Right lobe of liver (tissue), 6 donors: ENCODE measurements around the gene ACADL. TPM values are rescaled to one million over a fixed set of nuclear protein-coding genes. Genes with fewer than 3 reads are reported as not detected.

Experiments used
- ATAC-seq, 4 donors: fragments of 200-7000 bp; cut with Tn5 transposase; one replicate each; pipeline ENCODE4 v1.9.1; 2020; ENCODE audit warnings: mild to moderate bottlenecking in 4 of 4, moderate library complexity in 4 of 4
- DNase-seq, 3 donors: peaks; one replicate each; pipeline ENCODE4 v3.0.0-alpha.2; 2020
- H3K27ac ChIP-seq, 3 donors: fragments of 200-600 bp; one replicate each; pipeline ENCODE4 v1.8.0; 2022
- H3K27me3 ChIP-seq, 2 donors: fragments of 200-600 bp; one replicate each; pipeline ENCODE4 v1.8.0; 2022
- H3K36me3 ChIP-seq, 4 donors: fragments of 200-600 bp; sonication (generic) in 1 of 4; one replicate each; pipeline versions ENCODE4 v1.5.1 to v1.8.0; 2017 to 2022; ENCODE audit warnings: control low read depth in 1 of 4
- H3K4me1 ChIP-seq, 4 donors: fragments of 200-600 bp; sonication (generic) in 1 of 4; one replicate each; pipeline versions ENCODE4 v1.5.1 to v1.8.0; 2017 to 2022; ENCODE audit warnings: control low read depth in 1 of 4
- H3K4me3 ChIP-seq, 3 donors: fragments of 200-600 bp; one replicate each; pipeline ENCODE4 v1.8.0; 2022
- H3K9me3 ChIP-seq, 4 donors: fragments of 200-600 bp; sonication (generic) in 1 of 4; one replicate each; pipeline versions ENCODE4 v1.5.1 to v1.8.0; 2017 to 2022; ENCODE audit warnings: control low read depth in 1 of 4
- POLR2A ChIP-seq: fragments of 450-650 bp; IDR thresholded peaks from one replicate; pipeline ENCODE4 v1.6.1; 2017; ENCODE audit warnings: antibody characterized with exemption, mild to moderate bottlenecking
- WGBS: methylation state at CpG from one replicate; pipeline ENCODE4 v1.1.6; 2018; ENCODE audit warnings: low coverage, low lambda C conversion rate; ENCODE audit not compliant: insufficient coverage; ENCODE audit errors: missing lambda C conversion rate; 5-methylcytosine and 5-hydroxymethylcytosine counted together
- intact Hi-C, 2 donors: fragments of 100-400 bp; cut with DNase I; formaldehyde crosslinking; loops; one replicate each; pipeline versions ENCODE4 v1.11.2 to v1.14.1; 2022
- total RNA-seq, 6 experiments: library from RNA; depleted of rRNA in 2 of 6; stranded (reverse); fragments of >200 nt in 2 of 6; fragmentation: NEBNext Ultra II Directional in 3 of 6; extraction: Animal tissue kit (Norgen Biotek cat#: 25700) in 3 of 6; gene quantifications; one replicate each; pipeline versions ENCODE4 v1.1.0 to v1.2.4, GENCODE V29; 2016 to 2023
- TF ChIP-seq, protein P1 (sequence below), 4 donors: fragments of 200-600 bp in 3 of 4; fragments of 450-650 bp in 1 of 4; IDR thresholded peaks; one replicate each; pipeline versions ENCODE4 v1.5.1 to v1.8.0; 2016 to 2022; ENCODE audit warnings: antibody characterized with exemption in 4 of 4, mild to moderate bottlenecking in 2 of 4
- donor health status: DM: no; HTN: yes; CAD: no.
- donor health status: DM: no; HTN: no; CAD: no.
- donor health status: DM: no; HTN: no; CAD: no.
- donor health status: DM: no; HTN: yes; CAD: no.
- donor health status: DM: no; HTN: yes; CAD: no.

ACADL gene
- total RNA-seq, 6 experiments from 2014 or later: 13.4 to 30.2 (median 22.3) TPM

DNA sequence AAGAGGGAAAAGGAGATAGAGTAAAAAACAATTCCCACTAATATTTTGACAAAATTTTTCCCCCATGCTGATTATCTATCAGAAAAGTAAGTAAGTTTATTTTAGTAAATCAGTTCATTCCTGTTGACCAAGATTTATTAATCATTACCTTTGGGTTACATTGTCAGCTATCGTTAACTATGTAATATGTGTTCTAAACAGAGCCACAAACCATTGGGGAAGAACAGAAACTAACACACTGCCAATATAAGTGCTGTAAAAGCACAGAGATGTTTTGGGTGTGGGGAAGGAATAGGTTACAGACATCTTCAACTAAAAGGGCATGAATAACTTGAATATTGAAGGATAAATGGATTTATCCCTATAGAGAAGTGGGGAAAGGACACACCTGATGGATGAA lies 42.5 kb upstream of the ACADL start:
- ATAC-seq (peak in 1 of 4 donors; percentile 25), DNase-seq (no peak)
- Histone ChIP-seq H3K27ac (no peak overlapping the region), H3K4me1 (no peaks in the 10 kb centered on the region), H3K9me3 (no peaks in the 10 kb centered on the region), H3K4me3 (no peak overlapping the region), H3K36me3 (no peaks in the 10 kb centered on the region), H3K27me3 (no peaks in the 10 kb centered on the region)
- intact Hi-C loops: no loop called here
- 28% methylated on average over 1 of the region's 1 CpG for WGBS
- TF ChIP-seq, protein P1, sequence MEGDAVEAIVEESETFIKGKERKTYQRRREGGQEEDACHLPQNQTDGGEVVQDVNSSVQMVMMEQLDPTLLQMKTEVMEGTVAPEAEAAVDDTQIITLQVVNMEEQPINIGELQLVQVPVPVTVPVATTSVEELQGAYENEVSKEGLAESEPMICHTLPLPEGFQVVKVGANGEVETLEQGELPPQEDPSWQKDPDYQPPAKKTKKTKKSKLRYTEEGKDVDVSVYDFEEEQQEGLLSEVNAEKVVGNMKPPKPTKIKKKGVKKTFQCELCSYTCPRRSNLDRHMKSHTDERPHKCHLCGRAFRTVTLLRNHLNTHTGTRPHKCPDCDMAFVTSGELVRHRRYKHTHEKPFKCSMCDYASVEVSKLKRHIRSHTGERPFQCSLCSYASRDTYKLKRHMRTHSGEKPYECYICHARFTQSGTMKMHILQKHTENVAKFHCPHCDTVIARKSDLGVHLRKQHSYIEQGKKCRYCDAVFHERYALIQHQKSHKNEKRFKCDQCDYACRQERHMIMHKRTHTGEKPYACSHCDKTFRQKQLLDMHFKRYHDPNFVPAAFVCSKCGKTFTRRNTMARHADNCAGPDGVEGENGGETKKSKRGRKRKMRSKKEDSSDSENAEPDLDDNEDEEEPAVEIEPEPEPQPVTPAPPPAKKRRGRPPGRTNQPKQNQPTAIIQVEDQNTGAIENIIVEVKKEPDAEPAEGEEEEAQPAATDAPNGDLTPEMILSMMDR (IDR thresholded peaks at IDR 0.05): no peak
- TF ChIP-seq POLR2A: no peak

DNA sequence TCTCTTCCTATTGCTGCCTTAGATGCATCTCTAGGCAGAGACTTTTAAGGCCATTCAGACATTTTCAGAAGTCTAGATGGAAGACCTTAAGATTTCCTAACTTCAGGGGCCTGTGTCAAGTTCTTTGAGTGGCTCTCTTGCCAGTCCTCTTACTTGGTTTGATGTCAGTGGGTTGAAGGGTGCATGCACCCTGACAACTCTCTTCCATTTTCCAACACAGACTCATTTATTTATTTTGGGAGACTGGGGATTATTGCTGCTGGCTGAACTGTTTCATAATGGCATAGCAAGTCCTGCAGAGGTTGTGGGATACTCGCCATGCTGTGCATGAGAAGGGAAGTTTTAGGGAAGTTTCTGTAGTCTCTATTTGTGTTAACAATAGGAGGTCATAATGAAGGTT lies 39.0 kb upstream of the ACADL start:
- Histone ChIP-seq H3K27me3 (no peaks in the 10 kb centered on the region), H3K9me3 (no peaks in the 10 kb centered on the region), H3K27ac (no peak overlapping the region), H3K4me3 (no peak overlapping the region), H3K4me1 (no peaks in the 10 kb centered on the region), H3K36me3 (no peaks in the 10 kb centered on the region)
- no peak for ATAC-seq
- no peak for DNase-seq
- intact Hi-C loops: no loop called here
- 71% methylated on average over 1 of the region's 1 CpG for WGBS
- TF ChIP-seq POLR2A: no peak
- TF ChIP-seq, protein P1 (IDR thresholded peaks at IDR 0.05): no peak

DNA sequence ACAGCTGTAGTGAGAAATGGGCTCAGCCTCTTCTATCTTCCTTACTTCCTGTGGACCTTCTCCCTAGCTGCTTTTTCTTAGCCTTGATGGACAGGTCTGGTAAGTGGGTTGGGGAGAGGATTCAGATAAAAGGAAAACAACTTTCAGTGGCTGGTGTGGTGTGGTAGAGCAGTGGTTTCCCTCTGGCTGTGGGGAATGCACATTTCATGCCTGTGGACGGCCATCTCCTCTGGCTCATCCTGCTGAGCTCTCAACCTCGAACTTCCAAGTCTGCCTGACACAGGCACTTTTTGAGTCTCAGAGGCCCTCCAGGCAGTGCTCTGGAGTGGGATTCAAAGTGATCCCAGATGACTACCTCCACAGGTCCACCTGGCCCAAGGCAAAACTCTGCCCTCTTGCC lies 38.6 kb upstream of the ACADL start:
- 65% methylated on average over 2 of the region's 2 CpGs for WGBS
- Histone ChIP-seq H3K4me1 (no peaks in the 10 kb centered on the region), H3K9me3 (no peaks in the 10 kb centered on the region), H3K4me3 (no peak overlapping the region), H3K27me3 (no peaks in the 10 kb centered on the region), H3K36me3 (no peaks in the 10 kb centered on the region), H3K27ac (no peak overlapping the region)
- intact Hi-C loops: no loop called here
- TF ChIP-seq, protein P1 (IDR thresholded peaks at IDR 0.05): no peak
- no peak for TF ChIP-seq POLR2A
- ATAC-seq (no peak), DNase-seq (no peak)

DNA sequence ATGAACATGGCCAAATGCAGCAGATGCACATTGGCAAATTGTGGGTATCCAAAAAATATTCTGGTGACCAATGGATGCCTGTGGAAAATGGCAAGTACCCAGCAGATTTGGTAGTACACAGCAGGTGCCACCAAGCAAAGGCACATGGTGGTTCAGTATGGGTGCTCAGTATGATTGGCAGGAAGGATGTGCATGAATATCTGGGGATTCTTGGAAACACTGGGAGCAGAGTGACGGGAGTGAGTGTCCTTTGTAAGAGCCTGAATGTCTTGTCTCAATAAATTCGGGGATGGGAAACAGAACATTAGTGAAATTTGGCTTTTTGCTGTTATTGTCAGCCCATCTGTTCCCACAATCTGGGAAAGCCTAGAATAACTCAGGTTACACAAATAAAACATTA lies 36.8 kb upstream of the ACADL start:
- TF ChIP-seq, protein P1 (IDR thresholded peaks at IDR 0.05): no peak
- TF ChIP-seq POLR2A: no peak
- no peaks in the 10 kb centered on the region for H3K4me1 ChIP-seq
- H3K4me3 ChIP-seq: no peak overlapping the region
- no peak overlapping the region for H3K27ac ChIP-seq
- DNase-seq: no peak
- intact Hi-C loops: no loop called here
- H3K36me3 ChIP-seq: no peaks in the 10 kb centered on the region
- ATAC-seq: no peak
- H3K27me3 ChIP-seq: no peaks in the 10 kb centered on the region
- WGBS: 68% methylated on average over 2 of the region's 2 CpGs
- no peaks in the 10 kb centered on the region for H3K9me3 ChIP-seq

- H3K36me3 ChIP-seq: no peaks in the 10 kb centered on the region
- ATAC-seq: no peak
- intact Hi-C loops: loop anchor here in 1 of 2 donors (10.0 kb wide), 1 partner anchor 135 kb away; no protein-coding TSS in a partner anchor
These were observed 34.4 kb upstream of the ACADL start for GRCh38 chr2:210259687-210260086.

More at GRCh38 chr2:210259687-210260086, 34.4 kb upstream of the ACADL start:
- TF ChIP-seq, protein P1 (IDR thresholded peaks at IDR 0.05): no peak
- TF ChIP-seq POLR2A: no peak
- no peaks in the 10 kb centered on the region for H3K4me1 ChIP-seq
- no peaks in the 10 kb centered on the region for H3K9me3 ChIP-seq
- no peak for DNase-seq
- no peaks in the 10 kb centered on the region for H3K27me3 ChIP-seq
- H3K27ac ChIP-seq: no peak overlapping the region
- no peak overlapping the region for H3K4me3 ChIP-seq
